ENCODE measurements around the gene UBE2M. TPM values are rescaled to one million over a fixed set of nuclear protein-coding genes. Genes with fewer than 3 reads are reported as not detected.

The UBE2M gene
- polyA plus RNA-seq, 1 donor (not counting 4 experiments of a cell fraction or from before 2014, with no cell fraction given) = 82.6 TPM

DNA sequence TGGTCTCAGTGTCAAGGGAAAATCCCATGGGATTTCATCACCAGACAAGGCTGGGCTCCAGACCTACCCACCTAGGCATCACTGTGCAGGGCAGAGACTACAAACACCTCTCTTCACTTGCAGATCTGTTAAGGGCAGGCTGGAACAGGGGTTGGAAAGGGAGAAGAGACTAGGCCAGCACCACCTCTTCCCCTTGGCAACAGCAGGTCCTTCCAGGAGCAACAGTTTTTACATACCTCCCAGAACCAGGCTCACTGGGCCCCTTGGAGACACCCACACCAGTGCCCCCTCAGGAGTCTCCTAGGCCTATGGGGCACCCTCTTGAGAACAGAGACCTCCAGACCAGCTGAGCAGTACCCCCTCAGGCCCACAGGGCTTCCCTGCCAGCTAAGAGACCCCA is 2.5 kb upstream of the UBE2M start:
- no peak overlapping the region for H3K4me3 ChIP-seq (ENCODE audit: control insufficient read depth in 2 of 3, extremely low read depth in 1 of 3, insufficient read depth in 2 of 3, low read depth in 1 of 3, low read length in 3 of 3)
- DNase-seq (ENCODE audit: low read depth, low spot score) (no peak), FAIRE-seq (no peak)
- H3K9me1 ChIP-seq (ENCODE audit: control insufficient read depth, extremely low read depth, insufficient read depth, low read length) = no peaks in the 10 kb centered on the region
- no peak overlapping the region for H2AFZ ChIP-seq (ENCODE audit: control insufficient read depth, low read length)
- H4K20me1 ChIP-seq (ENCODE audit: control insufficient read depth, extremely low read depth, insufficient read depth, low read length) = no peaks in the 10 kb centered on the region
- peaks cover 8 to 14% of the 10 kb centered on the region in 2 experiments for H3K36me3 ChIP-seq (ENCODE audit: control insufficient read depth in 2 of 2, extremely low read depth in 1 of 2, insufficient read depth in 2 of 2, low read length in 2 of 2)
- no peak overlapping the region for H3K4me2 ChIP-seq (ENCODE audit: control insufficient read depth, extremely low read depth, insufficient read depth, low read depth, low read length)
- no peak overlapping the region for H3K9ac ChIP-seq (ENCODE audit: control insufficient read depth, extremely low read depth, insufficient read depth, low read length)
- peaks cover 35% of the 10 kb centered on the region for H3K4me1 ChIP-seq (ENCODE audit: control insufficient read depth, extremely low read depth, insufficient read depth, low read length)
- dilution Hi-C loops (cut with MboI; ENCODE audit: extremely low pct_ligation_motif_present, low sequenced_read_pairs) = no loop called here
- H3K27me3 ChIP-seq (ENCODE audit: control insufficient read depth, extremely low read depth, insufficient read depth, low read length) = peaks cover 4% of the 10 kb centered on the region
- H3K9me3 ChIP-seq (ENCODE audit: control insufficient read depth, low read depth, low read length) = no peaks in the 10 kb centered on the region
- TF ChIP-seq EZH2 (IDR thresholded peaks at IDR 0.05; ENCODE audit: low read length) = no peak
- TF ChIP-seq, protein P1, sequence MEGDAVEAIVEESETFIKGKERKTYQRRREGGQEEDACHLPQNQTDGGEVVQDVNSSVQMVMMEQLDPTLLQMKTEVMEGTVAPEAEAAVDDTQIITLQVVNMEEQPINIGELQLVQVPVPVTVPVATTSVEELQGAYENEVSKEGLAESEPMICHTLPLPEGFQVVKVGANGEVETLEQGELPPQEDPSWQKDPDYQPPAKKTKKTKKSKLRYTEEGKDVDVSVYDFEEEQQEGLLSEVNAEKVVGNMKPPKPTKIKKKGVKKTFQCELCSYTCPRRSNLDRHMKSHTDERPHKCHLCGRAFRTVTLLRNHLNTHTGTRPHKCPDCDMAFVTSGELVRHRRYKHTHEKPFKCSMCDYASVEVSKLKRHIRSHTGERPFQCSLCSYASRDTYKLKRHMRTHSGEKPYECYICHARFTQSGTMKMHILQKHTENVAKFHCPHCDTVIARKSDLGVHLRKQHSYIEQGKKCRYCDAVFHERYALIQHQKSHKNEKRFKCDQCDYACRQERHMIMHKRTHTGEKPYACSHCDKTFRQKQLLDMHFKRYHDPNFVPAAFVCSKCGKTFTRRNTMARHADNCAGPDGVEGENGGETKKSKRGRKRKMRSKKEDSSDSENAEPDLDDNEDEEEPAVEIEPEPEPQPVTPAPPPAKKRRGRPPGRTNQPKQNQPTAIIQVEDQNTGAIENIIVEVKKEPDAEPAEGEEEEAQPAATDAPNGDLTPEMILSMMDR (optimal IDR thresholded peaks at IDR 0.05 in 1 of 3, IDR thresholded peaks at IDR 0.05 in 1 of 3, conservative IDR thresholded peaks at IDR 0.05 in 1 of 3; ENCODE audit: extremely low read depth in 1 of 3, insufficient read depth in 2 of 3, low read length in 3 of 3) = no peak
- no peak overlapping the region for H3K27ac ChIP-seq (ENCODE audit: control insufficient read depth, insufficient read depth, low read length)
- H3K79me2 ChIP-seq (ENCODE audit: control insufficient read depth, insufficient read depth, low read length) = peaks cover 22% of the 10 kb centered on the region

- peaks cover 27% of the 10 kb centered on the region for H3K79me2 ChIP-seq (ENCODE audit: control insufficient read depth, insufficient read depth, low read length)
- H4K20me1 ChIP-seq (ENCODE audit: control insufficient read depth, extremely low read depth, insufficient read depth, low read length) = no peaks in the 10 kb centered on the region
- dilution Hi-C loops (cut with MboI; ENCODE audit: extremely low pct_ligation_motif_present, low sequenced_read_pairs) = no loop called here
- peak overlapping the region; percentile 98 for H3K9ac ChIP-seq (ENCODE audit: control insufficient read depth, extremely low read depth, insufficient read depth, low read length)
- H3K9me3 ChIP-seq (ENCODE audit: control insufficient read depth, low read depth, low read length) = no peaks in the 10 kb centered on the region
- H3K27ac ChIP-seq (ENCODE audit: control insufficient read depth, insufficient read depth, low read length) = peak overlapping the region; percentile 96
- peak overlapping the region; percentile 98 for H3K4me2 ChIP-seq (ENCODE audit: control insufficient read depth, extremely low read depth, insufficient read depth, low read depth, low read length)
- H3K27me3 ChIP-seq (ENCODE audit: control insufficient read depth, extremely low read depth, insufficient read depth, low read length) = peaks cover 4% of the 10 kb centered on the region
- no peak overlapping the region for H2AFZ ChIP-seq (ENCODE audit: control insufficient read depth, low read length)
- TF ChIP-seq EZH2 (IDR thresholded peaks at IDR 0.05; ENCODE audit: low read length) = no peak
- TF ChIP-seq, protein P1 (optimal IDR thresholded peaks at IDR 0.05 in 1 of 3, IDR thresholded peaks at IDR 0.05 in 1 of 3, conservative IDR thresholded peaks at IDR 0.05 in 1 of 3; ENCODE audit: extremely low read depth in 1 of 3, insufficient read depth in 2 of 3, low read length in 3 of 3) = no peak
- FAIRE-seq (no peak), DNase-seq (ENCODE audit: low read depth, low spot score) (no peak)
- no peaks in the 10 kb centered on the region for H3K9me1 ChIP-seq (ENCODE audit: control insufficient read depth, extremely low read depth, insufficient read depth, low read length)
- peak overlapping the region; percentile 75 to 95 (median 92) for H3K4me3 ChIP-seq (ENCODE audit: control insufficient read depth in 2 of 3, extremely low read depth in 1 of 3, insufficient read depth in 2 of 3, low read depth in 1 of 3, low read length in 3 of 3)
- peaks cover 38% of the 10 kb centered on the region for H3K4me1 ChIP-seq (ENCODE audit: control insufficient read depth, extremely low read depth, insufficient read depth, low read length)
- peaks cover 12 to 17% of the 10 kb centered on the region in 2 experiments for H3K36me3 ChIP-seq (ENCODE audit: control insufficient read depth in 2 of 2, extremely low read depth in 1 of 2, insufficient read depth in 2 of 2, low read length in 2 of 2)
Measured at GRCh38 chr19:58560007-58560887, 1.8 kb upstream of the UBE2M start.

Measured in keratinocyte (primary cell).